Fibroblast of peridontal ligament (primary cell): Measurements from ENCODE around the gene FRAT1.

Experiments used
- DNase-seq: peaks from one replicate; pipeline ENCODE4 v3.0.0-alpha.2; 2010; ENCODE audit errors: extremely low read depth

FRAT1 gene

DNA sequence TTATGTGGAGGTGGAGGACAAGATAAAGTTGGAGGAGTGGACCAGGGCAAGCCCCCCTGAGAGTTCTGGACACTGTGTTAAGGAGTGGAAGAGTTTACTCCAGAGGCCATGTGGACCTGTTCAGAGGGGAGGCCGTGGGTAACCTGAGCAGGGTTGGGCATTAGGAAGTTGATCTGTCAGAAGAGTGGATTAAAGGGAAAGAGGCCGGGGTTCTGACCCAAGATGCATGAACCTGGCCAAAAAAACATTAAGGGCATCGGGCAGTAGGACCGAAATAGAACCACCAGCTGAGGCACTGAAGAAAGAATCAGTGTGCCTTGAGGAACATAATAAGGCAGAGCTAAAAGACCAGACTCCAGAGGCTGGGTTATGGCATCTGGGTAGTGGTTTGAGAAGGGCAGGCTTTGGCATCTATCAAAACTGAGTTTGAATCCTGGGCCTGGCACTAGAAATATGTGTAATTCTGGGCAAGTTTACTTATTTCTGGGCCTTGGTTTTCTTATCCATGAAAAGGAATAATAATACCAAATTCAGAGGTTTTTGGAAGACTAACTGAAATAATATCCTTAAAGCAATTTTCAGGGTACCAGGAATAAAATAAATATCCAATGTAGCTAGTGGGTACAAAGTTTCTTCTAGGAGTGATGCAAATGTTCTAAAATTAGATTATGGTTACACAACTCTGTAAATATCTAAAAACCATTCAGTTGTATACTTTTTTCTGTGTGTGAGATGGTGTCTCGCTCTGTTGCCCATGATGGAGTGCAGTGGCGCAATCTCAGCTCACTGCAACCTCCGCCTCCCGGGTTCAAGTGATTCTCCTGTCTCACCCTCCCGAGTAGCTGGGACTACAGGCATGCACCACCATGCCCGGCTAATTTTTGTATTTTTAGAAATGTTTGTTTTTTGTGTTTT, 10.9 kb upstream of the FRAT1 start:
- peak; percentile 20 for DNase-seq

DNA sequence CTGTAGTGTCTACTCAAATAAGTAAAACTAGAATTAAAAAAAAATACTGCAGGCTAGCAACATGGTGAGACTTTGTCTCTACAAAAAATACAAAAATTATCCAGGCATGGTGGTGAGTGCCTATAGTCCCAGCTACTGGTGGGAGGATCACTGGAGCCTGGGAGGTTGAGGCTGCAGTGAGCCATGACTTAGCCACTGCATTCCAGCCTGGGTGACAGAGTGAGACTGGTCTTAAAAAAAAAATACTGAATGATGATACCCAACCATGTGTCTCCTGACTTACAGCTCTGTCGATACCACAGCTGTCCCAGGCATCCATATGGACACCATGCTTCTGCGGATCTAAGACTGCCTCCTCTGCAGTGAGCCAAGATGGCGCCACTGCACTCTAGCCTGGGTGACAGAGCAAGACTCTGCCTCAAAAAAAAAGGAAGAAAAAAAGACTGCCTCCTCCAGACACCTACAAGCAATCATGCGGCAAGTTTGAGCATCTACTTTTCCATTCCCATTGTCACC, 7.9 kb upstream of the FRAT1 start:
- no peak for DNase-seq

DNA sequence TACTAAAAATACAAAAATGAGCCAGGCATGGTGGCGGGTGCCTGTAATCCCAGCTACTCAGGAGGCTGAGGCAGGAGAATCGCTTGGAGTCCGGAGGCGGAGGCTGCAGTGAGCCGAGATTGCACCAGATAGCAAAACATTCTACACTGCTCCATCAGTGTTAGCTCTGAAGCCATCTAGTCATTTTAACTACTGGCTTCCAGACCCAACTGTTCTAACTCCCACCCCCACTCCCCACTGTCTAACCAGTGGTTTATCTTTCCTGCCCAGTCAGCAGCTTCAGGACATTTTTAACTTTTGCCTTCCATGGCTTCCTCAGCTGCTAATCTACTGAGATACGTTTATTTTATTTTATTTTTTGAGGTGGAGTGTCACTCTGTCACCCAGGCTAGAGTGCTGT, 6.2 kb upstream of the FRAT1 start:
- no peak for DNase-seq

DNA sequence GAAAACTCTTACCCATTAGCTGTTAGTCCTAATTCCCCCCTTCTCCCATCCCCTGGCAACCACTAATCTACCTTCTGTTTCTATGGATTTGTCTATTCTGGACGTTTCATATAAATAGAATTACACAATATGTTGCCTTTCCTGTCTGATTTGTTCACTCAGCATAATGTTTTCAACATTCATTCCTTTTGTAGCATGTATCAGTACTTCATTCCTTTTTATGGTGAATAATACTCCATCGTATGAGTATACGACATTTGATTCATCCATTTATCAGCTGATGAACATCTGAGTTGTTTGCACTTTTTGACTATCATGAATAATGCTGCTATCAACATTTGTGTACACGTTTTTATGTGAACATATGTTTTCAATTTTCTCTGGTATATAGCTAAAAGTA, 4.4 kb upstream of the FRAT1 start:
- DNase-seq = no peak

DNA sequence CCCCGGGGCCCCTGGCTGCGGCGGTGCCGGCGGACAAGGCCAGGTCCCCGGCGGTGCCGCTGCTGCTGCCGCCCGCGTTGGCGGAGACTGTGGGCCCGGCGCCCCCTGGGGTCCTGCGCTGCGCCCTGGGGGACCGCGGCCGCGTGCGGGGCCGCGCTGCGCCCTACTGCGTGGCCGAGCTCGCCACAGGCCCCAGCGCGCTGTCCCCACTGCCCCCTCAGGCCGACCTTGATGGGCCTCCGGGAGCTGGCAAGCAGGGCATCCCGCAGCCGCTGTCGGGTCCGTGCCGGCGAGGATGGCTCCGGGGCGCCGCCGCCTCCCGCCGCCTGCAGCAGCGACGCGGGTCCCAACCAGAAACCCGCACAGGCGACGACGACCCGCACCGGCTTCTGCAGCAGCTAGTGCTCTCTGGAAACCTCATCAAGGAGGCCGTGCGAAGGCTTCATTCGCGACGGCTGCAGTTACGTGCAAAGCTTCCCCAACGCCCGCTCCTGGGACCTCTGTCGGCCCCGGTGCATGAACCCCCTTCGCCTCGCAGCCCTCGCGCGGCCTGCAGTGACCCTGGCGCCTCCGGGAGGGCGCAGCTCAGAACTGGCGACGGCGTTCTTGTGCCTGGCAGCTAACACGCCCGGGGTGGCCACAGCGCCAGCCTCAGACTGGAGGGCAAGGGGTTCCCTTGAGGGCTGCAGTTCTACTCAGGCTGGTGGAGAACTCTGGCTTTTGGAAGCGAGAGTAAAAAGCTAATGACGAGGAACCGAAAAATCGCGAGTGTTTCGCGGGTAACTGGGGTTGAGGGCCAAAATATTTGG, 804 bp downstream of the FRAT1 start:
- peak; percentile 17 for DNase-seq

DNA sequence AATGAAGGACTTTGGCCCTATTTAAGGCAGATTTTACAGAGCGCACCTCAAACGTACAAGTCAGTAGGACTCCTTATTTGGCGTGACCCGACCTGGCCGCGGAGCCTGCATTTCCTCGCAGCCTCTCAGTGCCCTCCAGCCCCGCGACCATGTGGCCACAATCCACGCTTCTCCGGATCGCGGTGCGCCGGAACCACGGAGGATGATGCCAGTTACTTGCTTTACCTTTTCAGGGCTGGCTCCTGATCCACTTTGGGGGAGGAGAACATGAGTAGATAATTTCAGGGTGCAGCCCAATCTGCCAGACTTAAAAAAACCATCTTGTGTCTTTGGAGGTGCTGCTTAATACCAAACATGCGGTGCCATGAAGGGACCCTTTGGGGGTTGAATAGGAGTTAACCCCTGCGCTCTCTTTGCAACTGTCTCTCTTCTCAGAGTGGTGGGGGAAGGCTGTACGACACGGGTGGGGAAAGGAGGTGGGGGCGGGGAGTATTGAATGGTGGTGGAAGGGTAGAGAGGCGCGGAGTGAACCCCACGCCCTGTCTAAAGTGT, 1.5 kb downstream of the FRAT1 start:
- DNase-seq = no peak

DNA sequence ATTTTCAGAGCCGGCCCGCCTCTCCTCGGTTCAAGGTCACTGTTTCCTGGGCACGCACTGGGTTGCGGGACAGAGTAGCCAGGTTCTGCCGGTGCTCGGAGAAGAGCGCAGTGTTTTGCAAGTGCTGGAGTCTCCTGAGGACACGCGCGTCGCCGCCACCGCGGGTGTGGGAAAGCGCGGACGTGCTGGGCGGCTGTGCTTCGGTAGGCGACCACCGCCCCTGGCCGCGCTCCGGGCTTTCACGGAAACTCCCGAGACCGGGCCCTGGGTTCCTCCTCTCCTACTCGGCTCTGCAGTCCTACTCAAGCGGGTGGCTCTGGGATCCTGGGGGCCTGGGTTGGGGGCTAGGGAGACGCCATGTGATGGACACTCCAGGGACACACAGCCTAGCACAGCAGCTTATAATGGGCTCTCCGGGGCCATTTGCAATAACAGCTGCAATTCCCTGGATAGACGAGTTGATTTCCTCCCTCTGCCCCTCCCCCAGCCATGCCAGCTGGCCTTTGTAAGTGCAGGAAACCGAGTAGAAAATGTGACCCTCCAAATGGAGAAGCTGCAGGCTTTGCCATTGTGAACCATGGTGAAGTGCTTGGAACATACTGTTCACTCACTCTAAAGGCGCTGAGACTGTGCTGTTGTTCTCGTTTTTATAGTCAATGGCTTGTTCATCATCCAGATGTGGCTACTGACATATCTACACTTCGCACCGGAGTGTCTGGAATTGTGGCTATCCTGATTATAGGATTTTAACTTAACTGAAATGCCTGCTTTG, 2.1 kb downstream of the FRAT1 start:
- DNase-seq = no peak

DNA sequence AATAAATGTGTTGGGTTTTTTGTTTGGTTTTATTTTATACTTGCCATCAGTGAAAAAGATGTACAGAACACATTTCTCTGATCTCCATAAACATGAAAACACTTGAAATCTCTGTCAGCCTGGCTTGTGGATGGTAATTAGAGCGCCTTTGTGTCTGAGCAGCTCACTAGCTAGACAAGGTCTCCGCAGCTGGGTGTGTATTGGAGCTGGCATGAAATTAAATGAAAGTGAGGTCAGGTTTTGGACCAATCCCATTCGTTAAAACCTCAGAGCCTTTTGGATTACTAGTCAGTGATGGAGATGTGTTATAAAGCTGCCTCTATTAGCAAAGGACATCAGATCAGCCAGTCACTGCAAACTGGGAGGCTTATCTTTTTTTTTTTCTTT, 2.7 kb downstream of the FRAT1 start:
- DNase-seq = no peak

DNA sequence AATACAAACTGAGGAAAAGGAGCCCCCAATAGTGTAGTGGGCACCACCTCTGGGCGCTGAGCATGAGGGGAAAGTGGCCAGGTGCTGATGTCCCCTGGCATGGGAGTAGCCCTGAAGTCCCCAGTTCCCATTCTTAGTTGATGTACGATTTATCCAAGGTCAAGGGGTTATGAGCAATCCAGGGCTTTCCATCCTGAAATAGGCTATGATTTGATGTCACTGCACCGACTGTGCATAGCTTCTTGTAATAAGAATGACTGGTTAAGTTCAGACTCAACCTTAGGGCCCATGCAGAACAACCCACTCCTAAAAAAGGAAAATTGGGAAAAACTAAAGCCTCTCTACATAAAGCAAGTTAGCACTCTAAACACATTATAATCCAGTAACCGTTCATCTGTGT, 4.4 kb downstream of the FRAT1 start:
- DNase-seq = no peak

DNA sequence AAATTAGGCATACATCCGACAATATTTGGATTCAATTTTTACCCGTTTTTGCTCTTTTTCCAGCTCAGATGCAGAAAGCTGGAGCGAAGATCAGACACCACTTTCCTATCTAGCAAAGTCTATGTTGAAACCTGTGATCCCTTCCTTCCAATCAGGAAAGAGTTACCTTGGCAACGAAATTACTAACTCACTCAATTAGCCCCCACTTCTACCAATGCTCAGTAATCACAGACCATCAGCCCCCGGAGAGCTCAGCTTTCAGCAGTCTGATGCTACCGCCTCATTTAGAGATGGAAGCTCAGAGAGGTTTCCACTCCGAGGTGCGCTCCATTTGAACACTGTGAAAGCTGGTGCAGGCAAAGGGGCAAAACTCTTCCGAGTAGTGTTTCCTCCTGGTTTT, 6.7 kb downstream of the FRAT1 start:
- no peak for DNase-seq

DNA sequence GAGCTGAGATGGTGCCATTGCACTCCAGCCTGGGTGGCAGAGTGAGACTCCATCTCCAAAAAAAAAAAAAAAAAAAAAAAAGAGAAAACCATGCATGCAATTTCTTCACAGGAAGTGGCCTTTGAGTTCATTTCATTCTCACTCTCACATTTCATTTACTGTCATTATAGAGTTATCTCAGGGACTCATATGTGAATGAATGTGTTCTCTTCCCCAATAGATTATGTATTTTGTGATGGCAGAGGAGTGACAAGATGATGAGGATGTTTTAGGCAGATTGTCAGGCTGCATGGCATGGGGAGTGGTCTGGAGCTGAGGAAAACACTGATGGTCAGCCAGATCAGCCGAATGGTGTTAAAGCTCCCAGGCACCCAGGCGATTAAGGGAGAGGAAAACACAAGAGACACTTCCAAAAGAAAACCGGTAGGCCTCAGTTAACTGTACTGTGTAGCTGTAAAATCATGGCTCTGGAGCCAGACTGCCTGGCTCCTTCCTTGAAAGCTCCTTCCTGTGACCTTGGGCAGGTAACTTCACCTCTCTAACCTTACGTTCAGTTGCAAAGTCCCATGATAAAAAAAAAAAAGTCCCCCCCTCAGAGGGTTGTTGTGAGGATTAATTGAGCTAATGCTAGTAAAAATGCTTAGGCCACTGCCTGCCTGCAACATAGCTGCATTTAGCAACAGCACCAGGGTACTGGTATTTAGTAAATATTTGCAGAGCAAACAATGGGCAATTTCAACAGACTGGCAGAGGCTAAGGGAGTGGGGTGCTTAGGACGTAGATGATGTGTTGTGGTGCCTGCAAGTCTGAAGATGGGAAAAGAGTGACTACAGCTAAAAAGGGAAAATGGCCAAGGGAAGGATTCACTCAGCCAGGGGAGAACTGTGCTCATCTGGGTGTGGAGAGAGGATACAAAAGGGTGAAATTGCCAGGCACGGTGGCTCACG, 8.6 kb downstream of the FRAT1 start:
- no peak for DNase-seq

DNA sequence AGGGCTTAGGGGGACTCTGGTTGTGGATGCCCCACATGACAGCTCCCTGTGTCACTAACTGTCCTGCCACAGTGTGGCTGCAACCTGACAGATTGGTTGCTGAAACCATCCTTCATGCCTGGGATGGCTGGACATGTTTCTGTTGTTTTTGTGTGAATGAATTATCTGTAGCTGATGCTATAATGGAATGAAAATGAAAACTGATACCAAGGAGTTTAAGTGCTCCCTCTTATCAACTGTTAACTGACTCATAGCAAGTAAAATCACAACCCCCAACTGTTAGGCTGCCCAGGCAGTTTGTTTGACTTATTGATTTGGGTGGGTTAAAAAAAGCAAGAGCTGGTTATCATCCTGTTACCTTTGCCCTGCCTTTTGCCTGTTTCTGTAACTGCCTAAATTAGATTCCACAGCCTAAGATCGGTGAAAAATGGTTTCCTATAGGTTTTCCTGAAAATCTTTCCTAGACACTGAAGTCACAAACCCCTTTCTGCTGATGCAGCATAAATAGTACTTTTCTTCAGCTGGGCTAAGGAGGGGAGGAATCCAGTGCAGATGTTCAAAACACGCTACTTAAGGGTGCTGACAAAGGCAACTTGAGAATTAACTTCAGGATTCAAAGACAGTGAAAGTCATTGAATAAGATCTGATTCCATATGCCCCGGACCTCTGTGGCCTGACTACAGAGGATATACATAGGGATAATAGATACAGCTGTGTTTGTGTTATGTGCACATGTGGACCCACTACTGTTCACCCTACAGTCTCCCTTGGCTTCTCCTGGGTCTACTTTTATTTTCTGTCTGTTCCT, 9.8 kb downstream of the FRAT1 start:
- DNase-seq = no peak

DNA sequence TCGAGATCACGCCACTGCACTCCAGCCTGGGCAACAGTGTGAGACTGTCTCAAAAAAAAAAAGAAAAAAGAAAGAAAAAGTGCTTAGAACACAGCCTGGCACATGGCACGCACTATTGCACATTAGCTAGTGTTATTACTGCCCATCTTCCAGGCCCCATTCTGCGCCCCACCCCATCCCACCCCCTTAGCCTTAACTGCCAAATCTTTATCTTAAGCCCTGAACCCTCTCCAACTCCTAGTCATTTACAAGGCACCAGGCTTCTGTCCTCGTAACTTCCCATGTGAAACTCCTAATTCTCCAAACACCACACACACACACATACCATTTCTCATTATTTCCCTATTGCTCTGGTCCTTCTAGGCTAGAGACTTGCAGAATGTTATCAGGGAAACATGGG, 10.7 kb downstream of the FRAT1 start:
- no peak for DNase-seq

DNA sequence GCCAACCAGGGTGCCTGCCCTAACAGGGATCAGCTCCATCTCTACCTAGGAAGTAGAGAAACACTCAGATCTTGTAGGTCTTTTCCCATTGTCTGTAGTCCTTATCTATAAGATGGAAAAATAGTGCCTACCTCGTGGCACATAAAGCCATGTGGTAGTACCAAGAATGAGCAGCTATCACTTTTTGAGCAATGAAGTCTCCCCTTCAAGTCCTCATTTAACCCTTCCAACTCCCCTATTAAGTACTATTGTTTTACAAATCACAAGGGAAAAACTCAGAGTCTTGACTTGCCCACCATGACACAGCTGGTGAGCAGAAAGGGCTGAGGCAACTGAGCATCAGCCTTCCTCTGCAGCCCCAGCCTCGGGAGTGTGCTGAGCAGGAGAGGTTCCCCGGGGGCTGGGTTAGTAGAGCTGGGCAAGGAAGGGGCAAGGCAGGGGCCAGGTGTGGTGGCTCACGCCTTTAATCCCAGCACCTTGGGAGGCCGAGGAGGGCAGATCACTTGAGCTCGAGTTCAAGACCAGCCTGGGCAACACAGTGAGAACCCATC, 12.2 kb downstream of the FRAT1 start:
- no peak for DNase-seq

DNA sequence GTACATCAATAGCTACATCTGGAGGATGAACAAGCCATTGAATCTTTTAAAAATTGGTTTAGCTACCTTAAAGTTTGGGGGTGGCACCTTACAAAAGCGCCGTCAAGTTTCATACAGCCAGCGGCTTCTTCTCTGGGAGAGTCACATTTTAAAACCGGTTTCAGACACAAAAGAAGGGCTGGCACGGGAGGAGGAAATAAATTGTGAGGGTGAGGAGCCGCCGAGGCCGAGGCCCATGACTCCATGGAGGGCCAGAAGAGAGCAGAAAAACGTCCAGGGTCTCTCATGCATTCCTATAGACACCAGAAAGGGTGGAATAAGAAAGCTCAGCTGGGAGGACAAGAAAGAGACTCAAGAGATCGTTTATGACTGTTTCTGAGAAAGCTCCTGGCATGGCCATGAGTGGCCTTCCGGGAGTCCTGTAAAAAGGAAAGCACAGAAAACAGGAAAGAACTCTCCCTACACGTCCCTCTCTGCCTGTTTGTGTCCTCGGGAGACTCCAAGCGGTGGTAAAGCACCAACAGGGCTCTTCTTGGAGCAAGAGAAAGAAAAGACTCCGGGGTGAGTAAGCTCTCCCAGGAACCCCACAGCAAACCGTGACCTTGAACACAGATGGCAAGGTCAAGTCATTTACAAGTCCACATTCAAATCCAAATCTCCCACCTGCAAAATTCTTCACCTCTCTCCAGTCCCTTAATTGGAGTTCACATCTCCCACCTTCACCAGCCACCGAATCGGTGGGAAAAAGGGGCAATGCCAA, 13.7 kb downstream of the FRAT1 start:
- DNase-seq = peak; percentile 85

DNA sequence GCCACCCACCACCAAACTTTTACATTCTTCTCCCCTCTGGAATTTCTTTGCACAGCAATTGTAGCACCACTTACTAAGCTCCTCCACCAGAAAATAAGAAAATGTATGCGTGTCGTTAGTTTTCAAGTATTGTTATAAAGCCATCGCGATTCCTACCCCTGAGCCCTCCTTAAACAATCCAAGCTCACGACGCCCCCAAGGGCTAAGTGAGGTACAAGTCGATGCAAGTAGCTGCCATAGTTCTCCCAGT, 14.2 kb downstream of the FRAT1 start:
- DNase-seq = peak; percentile 53

DNA sequence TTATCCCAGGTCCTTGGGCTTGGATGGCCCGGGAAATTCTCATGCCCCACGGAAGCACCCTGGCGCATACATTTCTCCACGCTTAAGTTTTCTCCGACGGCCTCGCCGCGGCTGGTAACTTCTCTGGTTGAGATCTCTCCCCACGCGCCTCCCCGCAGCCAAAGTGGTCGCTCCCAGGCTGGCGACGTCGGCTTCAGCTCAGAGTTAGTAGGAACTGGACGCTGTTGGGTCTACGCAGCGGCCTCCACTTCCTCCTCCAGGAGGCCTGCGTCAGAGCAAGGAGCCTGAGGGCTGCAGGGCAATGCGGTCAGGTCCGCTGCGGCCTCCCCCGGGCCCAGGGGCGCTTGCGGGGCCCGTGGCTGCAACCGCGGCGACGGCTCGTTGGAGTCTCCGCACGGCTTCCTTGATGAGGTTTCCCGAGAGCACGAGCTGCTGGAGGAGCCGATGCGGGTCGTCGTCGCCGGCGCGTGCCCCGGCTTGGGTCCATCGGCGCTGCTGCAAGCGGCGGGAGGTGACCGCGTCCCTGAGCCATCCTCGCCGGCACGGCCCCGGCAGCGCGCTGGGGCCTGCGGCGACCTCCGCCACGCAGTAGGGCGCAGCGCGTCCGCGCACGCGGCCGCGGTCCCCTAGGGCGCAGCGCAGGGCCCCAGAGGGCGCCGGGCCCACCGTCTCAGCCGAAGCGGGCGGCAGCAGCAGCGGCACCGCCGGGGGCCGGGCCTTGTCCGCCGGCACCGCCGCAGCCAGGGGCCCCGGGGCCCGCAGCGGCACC, 14.7 kb downstream of the FRAT1 start:
- peak; percentile 33 for DNase-seq
